ENCODE data around the gene NAA40. TPM values are rescaled to one million over a fixed set of nuclear protein-coding genes. Genes with fewer than 3 reads are reported as not detected.

NAA40 gene
- total RNA-seq, 2 donors from 2014 or later = 20.2 to 30.9 TPM

GRCh38 chr11:63907808-63908530 lies 30.8 kb upstream of the NAA40 start:
- H3K4me1 Mint-ChIP-seq = no peaks in the 10 kb centered on the region
- H3K36me3 Mint-ChIP-seq (ENCODE audit: low read depth) = peaks cover 70% of the 10 kb centered on the region
- no peak overlapping the region for H3K4me3 Mint-ChIP-seq
- no peaks in the 10 kb centered on the region for H3K9me3 Mint-ChIP-seq
- no peaks in the 10 kb centered on the region for H3K27me3 Mint-ChIP-seq
- no peak for ATAC-seq (replicated peaks)
- no peak overlapping the region for H3K27ac Mint-ChIP-seq

- H3K36me3 Mint-ChIP-seq (ENCODE audit: low read depth) = peaks cover 61% of the 10 kb centered on the region
- H3K4me1 Mint-ChIP-seq = no peaks in the 10 kb centered on the region
- no peaks in the 10 kb centered on the region for H3K9me3 Mint-ChIP-seq
- H3K27me3 Mint-ChIP-seq = no peaks in the 10 kb centered on the region
- ATAC-seq (replicated peaks) = no peak
- H3K27ac Mint-ChIP-seq = no peak overlapping the region
- no peak overlapping the region for H3K4me3 Mint-ChIP-seq
Measured at GRCh38 chr11:63908631-63909401, 30.0 kb upstream of the NAA40 start.

- Mint-ChIP-seq H3K36me3 (ENCODE audit: low read depth) (peaks cover 51% of the 10 kb centered on the region), H3K4me1 (no peaks in the 10 kb centered on the region), H3K27me3 (no peaks in the 10 kb centered on the region), H3K9me3 (no peaks in the 10 kb centered on the region), H3K27ac (no peak overlapping the region), H3K4me3 (no peak overlapping the region)
- no peak for ATAC-seq (replicated peaks)
Measured at GRCh38 chr11:63909591-63910506, 29.0 kb upstream of the NAA40 start.

- no peaks in the 10 kb centered on the region for H3K4me1 Mint-ChIP-seq
- no peak overlapping the region for H3K27ac Mint-ChIP-seq
- no peak overlapping the region for H3K4me3 Mint-ChIP-seq
- H3K27me3 Mint-ChIP-seq = no peaks in the 10 kb centered on the region
- no peaks in the 10 kb centered on the region for H3K9me3 Mint-ChIP-seq
- H3K36me3 Mint-ChIP-seq (ENCODE audit: low read depth) = peaks cover 43% of the 10 kb centered on the region
- no peak for ATAC-seq (replicated peaks)
Measured at GRCh38 chr11:63910675-63911074, 28.1 kb upstream of the NAA40 start.

- no peak overlapping the region for H3K27ac Mint-ChIP-seq
- H3K27me3 Mint-ChIP-seq = no peaks in the 10 kb centered on the region
- no peaks in the 10 kb centered on the region for H3K9me3 Mint-ChIP-seq
- no peak overlapping the region for H3K4me3 Mint-ChIP-seq
- peaks cover 35% of the 10 kb centered on the region for H3K36me3 Mint-ChIP-seq (ENCODE audit: low read depth)
- H3K4me1 Mint-ChIP-seq = no peaks in the 10 kb centered on the region
- ATAC-seq (replicated peaks) = no peak
Measured at GRCh38 chr11:63911440-63911839, 27.4 kb upstream of the NAA40 start.

- no peaks in the 10 kb centered on the region for H3K27me3 Mint-ChIP-seq
- H3K36me3 Mint-ChIP-seq (ENCODE audit: low read depth) = peaks cover 31% of the 10 kb centered on the region
- no peaks in the 10 kb centered on the region for H3K4me1 Mint-ChIP-seq
- H3K9me3 Mint-ChIP-seq = no peaks in the 10 kb centered on the region
- no peak overlapping the region for H3K27ac Mint-ChIP-seq
- no peak overlapping the region for H3K4me3 Mint-ChIP-seq
- ATAC-seq (replicated peaks) = no peak
Measured at GRCh38 chr11:63911876-63912275, 26.9 kb upstream of the NAA40 start.

GRCh38 chr11:63912678-63913077 lies 26.1 kb upstream of the NAA40 start:
- no peak for ATAC-seq (replicated peaks)

GRCh38 chr11:63913866-63914830 lies 24.7 kb upstream of the NAA40 start:
- Mint-ChIP-seq H3K27me3 (no peaks in the 10 kb centered on the region), H3K4me1 (peaks cover 5% of the 10 kb centered on the region), H3K4me3 (no peak overlapping the region), H3K27ac (no peak overlapping the region), H3K36me3 (ENCODE audit: low read depth) (peaks cover 13% of the 10 kb centered on the region), H3K9me3 (no peaks in the 10 kb centered on the region)
- no peak for ATAC-seq (replicated peaks)

More at GRCh38 chr11:63912678-63913077, 26.1 kb upstream of the NAA40 start:
- H3K4me3 Mint-ChIP-seq = no peak overlapping the region
- H3K36me3 Mint-ChIP-seq (ENCODE audit: low read depth) = peaks cover 28% of the 10 kb centered on the region
- no peaks in the 10 kb centered on the region for H3K27me3 Mint-ChIP-seq
- H3K27ac Mint-ChIP-seq = no peak overlapping the region
- H3K4me1 Mint-ChIP-seq = no peaks in the 10 kb centered on the region
- H3K9me3 Mint-ChIP-seq = no peaks in the 10 kb centered on the region

- no peak overlapping the region for H3K27ac Mint-ChIP-seq
- H3K36me3 Mint-ChIP-seq (ENCODE audit: low read depth) = peaks cover 8% of the 10 kb centered on the region
- H3K9me3 Mint-ChIP-seq = no peaks in the 10 kb centered on the region
- H3K27me3 Mint-ChIP-seq = no peaks in the 10 kb centered on the region
- H3K4me3 Mint-ChIP-seq = no peak overlapping the region
- H3K4me1 Mint-ChIP-seq = peaks cover 5% of the 10 kb centered on the region
- ATAC-seq (replicated peaks) = no peak
Measured at GRCh38 chr11:63914896-63915691, 23.7 kb upstream of the NAA40 start.

- no peaks in the 10 kb centered on the region for H3K36me3 Mint-ChIP-seq (ENCODE audit: low read depth)
- H3K27me3 Mint-ChIP-seq = no peaks in the 10 kb centered on the region
- ATAC-seq (replicated peaks) = peak; percentile 20
- peak overlapping the region; percentile 67 for H3K4me3 Mint-ChIP-seq
- peaks cover 5% of the 10 kb centered on the region for H3K4me1 Mint-ChIP-seq
- no peak overlapping the region for H3K27ac Mint-ChIP-seq
- no peaks in the 10 kb centered on the region for H3K9me3 Mint-ChIP-seq
Measured at GRCh38 chr11:63915961-63916836, 22.6 kb upstream of the NAA40 start.

GRCh38 chr11:63916837-63917691 lies 21.7 kb upstream of the NAA40 start, which contains the start of gene RCOR2:
TSS of gene RCOR2 (minus strand) at chr11:63917164. CDS start at chr11:63916456, 708 bp downstream.
- ATAC-seq (replicated peaks) = peak; percentile 58
- Mint-ChIP-seq H3K4me1 (peaks cover 5% of the 10 kb centered on the region), H3K9me3 (no peaks in the 10 kb centered on the region), H3K4me3 (peak within 1 kb of the TSS; percentile 67), H3K36me3 (ENCODE audit: low read depth) (no peaks in the 10 kb centered on the region), H3K27me3 (no peaks in the 10 kb centered on the region), H3K27ac (no peak within 1 kb of the TSS)

Data from activated T-helper 17 cell treated with anti-CD3 and anti-CD28 coated beads, Interleukin-2, amount 50 U/mL, for 72 hours (primary cell).